ENCODE data around the gene UBR7.

The UBR7 gene

DNA sequence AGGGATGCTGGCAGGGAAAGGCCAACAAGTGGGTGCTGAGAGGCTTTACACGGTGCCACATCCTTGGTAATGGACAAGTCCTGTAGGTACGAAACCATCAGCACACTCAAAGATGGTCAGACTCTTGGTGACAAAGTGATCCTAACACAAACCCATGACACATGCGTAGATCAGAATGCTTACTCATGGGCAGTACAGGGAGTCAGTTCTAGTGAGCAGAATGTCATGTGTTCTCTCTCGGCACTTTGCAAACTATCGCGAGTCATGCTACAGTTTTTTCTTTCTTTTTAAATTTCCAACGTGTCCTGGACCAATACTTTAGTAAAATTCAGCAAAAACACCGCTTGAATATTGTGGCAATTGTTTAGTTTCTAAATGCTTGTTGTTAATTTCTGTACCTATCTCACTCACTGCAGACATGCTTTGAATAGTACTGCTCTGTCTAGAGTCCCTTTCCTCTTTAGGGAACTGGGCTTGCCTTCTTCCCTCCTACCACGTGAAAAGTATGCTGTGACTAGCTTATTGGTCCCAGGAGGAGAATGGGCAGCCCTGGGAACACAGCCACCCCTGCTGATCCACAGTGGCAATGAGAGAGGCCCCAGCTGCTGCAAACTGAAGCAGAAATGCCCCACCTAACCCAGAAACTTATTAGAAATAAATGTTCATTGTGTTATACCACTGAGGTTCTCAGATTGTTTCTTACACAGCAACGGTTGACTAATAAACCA lies 62.4 kb downstream of the UBR7 start:
- Histone ChIP-seq H3K4me3 (ENCODE audit: insufficient read length, low read depth) (no peak overlapping the region), H3K9ac (ENCODE audit: insufficient read length, low read depth) (no peak overlapping the region), H3K36me3 (ENCODE audit: insufficient read depth, insufficient read length, low read length) (peaks cover 11% of the 10 kb centered on the region), H3K27me3 (ENCODE audit: insufficient read depth, insufficient read length) (no peaks in the 10 kb centered on the region), H3K9me3 (ENCODE audit: insufficient read depth, low read length) (no peaks in the 10 kb centered on the region), H3K4me1 (ENCODE audit: insufficient read depth, insufficient read length) (no peaks in the 10 kb centered on the region)
- no peak for DNase-seq (ENCODE audit: low read depth, low spot score)
- TF ChIP-seq YY1 (IDR thresholded peaks at IDR 0.05; ENCODE audit: insufficient read depth, insufficient read length) (no peak), ZNF274 (IDR thresholded peaks at IDR 0.05; ENCODE audit: low read depth, low read length) (no peak), SUZ12 (IDR thresholded peaks at IDR 0.05; ENCODE audit: extremely low read depth, insufficient read depth, insufficient read length) (no peak)

DNA sequence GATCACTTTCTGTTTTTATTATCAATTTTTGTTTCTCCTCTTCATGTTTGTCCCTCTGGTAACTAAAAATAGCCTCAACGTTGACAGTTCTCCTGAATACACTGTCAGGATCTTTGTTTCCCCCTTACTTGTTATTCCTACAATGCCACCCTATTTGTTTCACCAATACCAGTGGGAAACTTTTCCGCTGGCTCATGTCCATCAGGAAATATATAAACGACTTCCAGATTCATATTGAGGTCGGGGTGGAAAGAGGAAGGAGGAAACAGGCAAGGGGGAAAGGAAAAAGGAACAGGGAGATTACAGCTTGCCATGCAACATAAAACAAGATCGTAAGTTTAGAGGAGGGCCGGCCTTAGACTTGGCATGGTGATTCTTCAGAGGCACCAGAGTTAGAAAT lies 64.1 kb downstream of the UBR7 start:
- no peaks in the 10 kb centered on the region for H3K4me1 ChIP-seq (ENCODE audit: insufficient read depth, insufficient read length)

DNA sequence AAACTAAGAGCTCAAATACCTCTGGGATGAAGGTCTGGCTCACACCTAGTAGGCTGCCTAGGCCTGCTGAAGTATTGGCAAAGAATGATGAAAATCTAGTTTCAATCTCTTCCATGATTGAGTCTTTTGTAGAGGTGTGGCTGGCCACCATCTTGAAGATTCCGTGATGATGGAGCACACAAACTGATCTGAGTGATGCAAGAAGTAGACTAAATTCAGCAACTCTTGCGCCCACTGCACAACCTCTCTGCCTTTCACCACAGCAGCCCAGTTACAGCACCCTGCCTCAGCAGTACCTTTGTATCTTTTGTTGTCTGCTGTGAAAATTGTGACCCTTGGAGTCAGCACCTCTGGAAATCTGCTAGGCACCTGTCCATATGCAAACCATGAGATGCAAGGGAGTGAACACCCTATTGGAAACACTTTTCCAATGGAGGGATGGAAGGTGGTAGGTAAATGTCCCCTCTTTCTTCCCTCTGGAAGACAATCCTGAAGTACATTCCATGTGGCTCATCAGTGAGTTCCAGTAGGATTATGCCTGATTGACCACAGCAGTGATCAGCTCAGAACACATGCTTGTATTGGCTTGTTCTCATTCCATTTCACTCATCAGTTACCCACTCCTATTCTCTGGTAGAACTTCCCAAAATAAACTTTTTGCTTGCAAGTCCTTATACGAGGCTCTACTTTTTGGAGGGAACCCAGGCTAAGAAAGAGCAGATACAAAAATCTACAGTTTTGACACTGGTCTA lies 67.2 kb downstream of the UBR7 start:
- no peak for DNase-seq (ENCODE audit: low read depth, low spot score)
- H3K4me1 ChIP-seq (ENCODE audit: insufficient read depth, insufficient read length) = no peaks in the 10 kb centered on the region
- TF ChIP-seq ZNF274 (IDR thresholded peaks at IDR 0.05; ENCODE audit: low read depth, low read length) = no peak
- no peak for TF ChIP-seq YY1 (IDR thresholded peaks at IDR 0.05; ENCODE audit: insufficient read depth, insufficient read length)
- no peak for TF ChIP-seq SUZ12 (IDR thresholded peaks at IDR 0.05; ENCODE audit: extremely low read depth, insufficient read depth, insufficient read length)
- no peak overlapping the region for H3K4me3 ChIP-seq (ENCODE audit: insufficient read length, low read depth)
- H3K27me3 ChIP-seq (ENCODE audit: insufficient read depth, insufficient read length) = no peaks in the 10 kb centered on the region
- H3K9ac ChIP-seq (ENCODE audit: insufficient read length, low read depth) = no peak overlapping the region
- H3K9me3 ChIP-seq (ENCODE audit: insufficient read depth, low read length) = no peaks in the 10 kb centered on the region
- peaks cover 14% of the 10 kb centered on the region for H3K36me3 ChIP-seq (ENCODE audit: insufficient read depth, insufficient read length, low read length)

More for the DNA sequence above, 64.1 kb downstream of the UBR7 start:
- H3K27me3 ChIP-seq (ENCODE audit: insufficient read depth, insufficient read length) = no peaks in the 10 kb centered on the region
- TF ChIP-seq SUZ12 (IDR thresholded peaks at IDR 0.05; ENCODE audit: extremely low read depth, insufficient read depth, insufficient read length) = no peak
- TF ChIP-seq YY1 (IDR thresholded peaks at IDR 0.05; ENCODE audit: insufficient read depth, insufficient read length) = no peak
- TF ChIP-seq ZNF274 (IDR thresholded peaks at IDR 0.05; ENCODE audit: low read depth, low read length) = no peak
- H3K9ac ChIP-seq (ENCODE audit: insufficient read length, low read depth) = no peak overlapping the region
- no peaks in the 10 kb centered on the region for H3K9me3 ChIP-seq (ENCODE audit: insufficient read depth, low read length)
- H3K4me3 ChIP-seq (ENCODE audit: insufficient read length, low read depth) = no peak overlapping the region
- no peak for DNase-seq (ENCODE audit: low read depth, low spot score)
- peaks cover 14% of the 10 kb centered on the region for H3K36me3 ChIP-seq (ENCODE audit: insufficient read depth, insufficient read length, low read length)

DNA sequence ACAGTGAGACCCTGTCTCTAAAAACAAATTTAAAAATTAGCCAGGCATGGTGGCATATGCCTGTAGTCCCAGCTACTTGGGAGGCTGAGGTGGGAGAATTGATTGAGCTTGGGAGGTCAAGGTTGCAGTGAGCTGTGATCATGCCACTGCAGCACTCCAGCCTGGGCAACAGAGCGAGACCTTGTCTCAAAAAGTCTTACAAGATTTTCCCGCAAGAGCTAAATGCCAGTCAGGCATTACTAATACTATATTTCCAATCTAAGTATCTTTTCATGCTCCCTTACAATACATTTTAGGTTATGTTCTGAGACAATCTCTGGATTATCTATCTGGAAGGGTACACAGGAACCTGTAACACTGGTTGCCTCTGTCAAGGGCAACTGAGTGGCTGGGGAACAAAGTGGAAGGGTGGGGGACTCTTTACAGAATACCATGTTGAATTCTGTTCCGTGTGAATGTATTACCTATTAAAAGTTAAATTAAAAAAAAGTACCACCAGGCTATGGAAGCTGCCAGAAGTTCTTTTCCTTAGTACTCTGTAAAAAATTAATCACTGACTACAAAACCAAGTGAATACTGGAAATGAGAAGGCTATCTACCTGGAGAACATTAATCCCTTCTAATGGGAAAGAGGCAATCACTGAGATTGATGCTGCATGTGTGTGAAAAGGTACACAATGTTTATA lies 69.1 kb downstream of the UBR7 start:
- Histone ChIP-seq H3K27me3 (ENCODE audit: insufficient read depth, insufficient read length) (no peaks in the 10 kb centered on the region), H3K4me3 (ENCODE audit: insufficient read length, low read depth) (no peak overlapping the region), H3K4me1 (ENCODE audit: insufficient read depth, insufficient read length) (no peaks in the 10 kb centered on the region), H3K36me3 (ENCODE audit: insufficient read depth, insufficient read length, low read length) (peaks cover 14% of the 10 kb centered on the region), H3K9me3 (ENCODE audit: insufficient read depth, low read length) (no peaks in the 10 kb centered on the region), H3K9ac (ENCODE audit: insufficient read length, low read depth) (no peak overlapping the region)
- DNase-seq (ENCODE audit: low read depth, low spot score) = no peak
- TF ChIP-seq ZNF274 (IDR thresholded peaks at IDR 0.05; ENCODE audit: low read depth, low read length) (no peak), YY1 (IDR thresholded peaks at IDR 0.05; ENCODE audit: insufficient read depth, insufficient read length) (no peak), SUZ12 (IDR thresholded peaks at IDR 0.05; ENCODE audit: extremely low read depth, insufficient read depth, insufficient read length) (no peak)
